HepG2 (cell line): ENCODE results near the gene SHISA9. TPM values are rescaled to one million over a fixed set of nuclear protein-coding genes. Genes with fewer than 3 reads are reported as not detected.

Experiments used
- EP300 ChIP-seq, 3 experiments: sonication (generic) in 1 of 3; formaldehyde crosslinking in 1 of 3; IDR thresholded peaks; 2 replicates each; pipeline versions ENCODE4 v1.5.1 to v1.6.1; 2011 to 2020; ENCODE audit warnings: low read depth in 2 of 3, low read length in 2 of 3, borderline replicate concordance in 1 of 3, improper control_type of control experiment in 1 of 3, mild to moderate bottlenecking in 1 of 3, missing genetic modification reagents in 1 of 3, moderate library complexity in 1 of 3
- MEF2D ChIP-seq: sonication (generic); formaldehyde crosslinking; IDR thresholded peaks from 2 replicates; pipeline ENCODE4 v1.5.1; 2020; ENCODE audit warnings: mild to moderate bottlenecking, missing genetic modification reagents
- PRPF4 ChIP-seq: fragments of 200-400 bp; formaldehyde crosslinking; IDR thresholded peaks from 2 replicates; pipeline ENCODE4 v1.6.1; 2016; ENCODE audit warnings: low read length, low read depth; ENCODE audit not compliant: poor library complexity, severe bottlenecking
- RARG ChIP-seq: sonication (generic); formaldehyde crosslinking; IDR thresholded peaks from 2 replicates; pipeline ENCODE4 v1.4.0; 2020; ENCODE audit warnings: low read depth, mild to moderate bottlenecking, missing genetic modification reagents
- REPIN1 ChIP-seq: sonication (generic); formaldehyde crosslinking; IDR thresholded peaks from 2 replicates; pipeline ENCODE4 v1.8.0; 2022; ENCODE audit warnings: missing genetic modification reagents, low read depth, mild to moderate bottlenecking, borderline replicate concordance
- ZNF331 ChIP-seq: sonication (generic); formaldehyde crosslinking; IDR thresholded peaks from 2 replicates; pipeline ENCODE4 v1.4.0; 2020; ENCODE audit warnings: missing genetic modification reagents
- ZNF367 ChIP-seq: sonication (generic); formaldehyde crosslinking; IDR thresholded peaks from 2 replicates; pipeline ENCODE4 v1.4.0; 2020; ENCODE audit warnings: missing genetic modification reagents, borderline replicate concordance
- polyA plus RNA-seq, 8 experiments: library from polyadenylated mRNA; depleted of rRNA in 3 of 8; stranded (reverse) in 7 of 8; unstranded in 1 of 8; fragments of >200 nt; fragmentation: Illumina TruSeq in 4 of 8; extraction: Trizol in 4 of 8; gene quantifications; 2 replicates each; pipeline versions ENCODE4 v1.2.1 to v1.2.3, GENCODE V29; 2011 to 2016; ENCODE audit warnings: low read depth in 4 of 8, missing spikeins in 1 of 8, mixed read lengths in 1 of 8; ENCODE audit not compliant: insufficient read depth in 1 of 8
- total RNA-seq, 5 experiments: library from RNA; depleted of rRNA; stranded (reverse); fragments of >200 nt; fragmentation: Illumina TruSeq; extraction: Trizol; gene quantifications; 2 replicates each; pipeline ENCODE4 v1.2.3, GENCODE V29; 2016; ENCODE audit warnings: low read depth in 1 of 5
- TF ChIP-seq, protein P1 (sequence below): sonication (generic); formaldehyde crosslinking; IDR thresholded peaks from 2 replicates; pipeline ENCODE4 v1.4.0; 2020; ENCODE audit warnings: missing genetic modification reagents
- TF ChIP-seq, protein P2 (sequence below), 2 experiments: sonication (generic) in 1 of 2; formaldehyde crosslinking in 1 of 2; IDR thresholded peaks; 2 replicates each; pipeline versions ENCODE4 v1.5.1 to v1.6.1; 2011 to 2020; ENCODE audit warnings: borderline replicate concordance in 1 of 2, low read depth in 1 of 2, low read length in 1 of 2, mild to moderate bottlenecking in 1 of 2, missing genetic modification reagents in 1 of 2, moderate library complexity in 1 of 2
- TF ChIP-seq, protein P3 (sequence below): sonication (generic); formaldehyde crosslinking; IDR thresholded peaks from 2 replicates; pipeline ENCODE4 v1.4.0; 2020; ENCODE audit warnings: missing genetic modification reagents, mild to moderate bottlenecking, borderline replicate concordance

The SHISA9 gene
- total and polyA plus RNA-seq, 2 of the 13 experiments (the other 11 are each of a cell fraction or from before 2014, with no cell fraction given) = 0.01 TPM; not detected in 1

DNA sequence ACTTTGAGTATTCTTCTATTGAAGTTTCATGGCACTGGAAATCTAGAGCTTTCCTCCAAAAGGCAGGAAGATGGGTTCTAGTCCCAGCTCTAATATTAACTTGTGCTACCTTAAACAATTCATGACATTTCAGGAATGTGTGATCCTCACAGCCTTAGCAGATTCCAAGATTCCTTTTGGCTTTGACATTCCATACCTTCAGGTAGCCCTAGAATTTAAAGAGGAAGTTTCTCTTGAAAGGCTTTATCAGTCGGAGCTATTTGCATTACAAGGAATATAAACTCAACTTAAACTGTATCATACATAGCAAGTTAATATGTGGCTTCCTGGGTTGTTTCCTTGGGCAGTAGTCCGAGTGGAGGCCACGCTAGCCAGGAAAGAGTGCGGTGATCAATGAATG lies 330.0 kb downstream of the SHISA9 start (continued):
- TF ChIP-seq, protein P1, sequence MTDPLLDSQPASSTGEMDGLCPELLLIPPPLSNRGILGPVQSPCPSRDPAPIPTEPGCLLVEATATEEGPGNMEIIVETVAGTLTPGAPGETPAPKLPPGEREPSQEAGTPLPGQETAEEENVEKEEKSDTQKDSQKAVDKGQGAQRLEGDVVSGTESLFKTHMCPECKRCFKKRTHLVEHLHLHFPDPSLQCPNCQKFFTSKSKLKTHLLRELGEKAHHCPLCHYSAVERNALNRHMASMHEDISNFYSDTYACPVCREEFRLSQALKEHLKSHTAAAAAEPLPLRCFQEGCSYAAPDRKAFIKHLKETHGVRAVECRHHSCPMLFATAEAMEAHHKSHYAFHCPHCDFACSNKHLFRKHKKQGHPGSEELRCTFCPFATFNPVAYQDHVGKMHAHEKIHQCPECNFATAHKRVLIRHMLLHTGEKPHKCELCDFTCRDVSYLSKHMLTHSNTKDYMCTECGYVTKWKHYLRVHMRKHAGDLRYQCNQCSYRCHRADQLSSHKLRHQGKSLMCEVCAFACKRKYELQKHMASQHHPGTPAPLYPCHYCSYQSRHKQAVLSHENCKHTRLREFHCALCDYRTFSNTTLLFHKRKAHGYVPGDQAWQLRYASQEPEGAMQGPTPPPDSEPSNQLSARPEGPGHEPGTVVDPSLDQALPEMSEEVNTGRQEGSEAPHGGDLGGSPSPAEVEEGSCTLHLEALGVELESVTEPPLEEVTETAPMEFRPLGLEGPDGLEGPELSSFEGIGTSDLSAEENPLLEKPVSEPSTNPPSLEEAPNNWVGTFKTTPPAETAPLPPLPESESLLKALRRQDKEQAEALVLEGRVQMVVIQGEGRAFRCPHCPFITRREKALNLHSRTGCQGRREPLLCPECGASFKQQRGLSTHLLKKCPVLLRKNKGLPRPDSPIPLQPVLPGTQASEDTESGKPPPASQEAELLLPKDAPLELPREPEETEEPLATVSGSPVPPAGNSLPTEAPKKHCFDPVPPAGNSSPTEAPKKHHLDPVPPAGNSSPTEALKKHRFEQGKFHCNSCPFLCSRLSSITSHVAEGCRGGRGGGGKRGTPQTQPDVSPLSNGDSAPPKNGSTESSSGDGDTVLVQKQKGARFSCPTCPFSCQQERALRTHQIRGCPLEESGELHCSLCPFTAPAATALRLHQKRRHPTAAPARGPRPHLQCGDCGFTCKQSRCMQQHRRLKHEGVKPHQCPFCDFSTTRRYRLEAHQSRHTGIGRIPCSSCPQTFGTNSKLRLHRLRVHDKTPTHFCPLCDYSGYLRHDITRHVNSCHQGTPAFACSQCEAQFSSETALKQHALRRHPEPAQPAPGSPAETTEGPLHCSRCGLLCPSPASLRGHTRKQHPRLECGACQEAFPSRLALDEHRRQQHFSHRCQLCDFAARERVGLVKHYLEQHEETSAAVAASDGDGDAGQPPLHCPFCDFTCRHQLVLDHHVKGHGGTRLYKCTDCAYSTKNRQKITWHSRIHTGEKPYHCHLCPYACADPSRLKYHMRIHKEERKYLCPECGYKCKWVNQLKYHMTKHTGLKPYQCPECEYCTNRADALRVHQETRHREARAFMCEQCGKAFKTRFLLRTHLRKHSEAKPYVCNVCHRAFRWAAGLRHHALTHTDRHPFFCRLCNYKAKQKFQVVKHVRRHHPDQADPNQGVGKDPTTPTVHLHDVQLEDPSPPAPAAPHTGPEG (CRISPR knock-in tag) = no peak
- TF ChIP-seq PRPF4 = no peak
- no peak for TF ChIP-seq ZNF367
- TF ChIP-seq MEF2D (CRISPR knock-in tag) = no peak
- TF ChIP-seq ZNF331 (CRISPR knock-in tag) = no peak
- TF ChIP-seq, protein P2, sequence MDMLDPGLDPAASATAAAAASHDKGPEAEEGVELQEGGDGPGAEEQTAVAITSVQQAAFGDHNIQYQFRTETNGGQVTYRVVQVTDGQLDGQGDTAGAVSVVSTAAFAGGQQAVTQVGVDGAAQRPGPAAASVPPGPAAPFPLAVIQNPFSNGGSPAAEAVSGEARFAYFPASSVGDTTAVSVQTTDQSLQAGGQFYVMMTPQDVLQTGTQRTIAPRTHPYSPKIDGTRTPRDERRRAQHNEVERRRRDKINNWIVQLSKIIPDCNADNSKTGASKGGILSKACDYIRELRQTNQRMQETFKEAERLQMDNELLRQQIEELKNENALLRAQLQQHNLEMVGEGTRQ (IDR thresholded peaks at IDR 0.05; ENCODE audit: low read depth, low read length) = no peak
- TF ChIP-seq, protein P2 (CRISPR knock-in tag; IDR thresholded peaks at IDR 0.05; ENCODE audit: borderline replicate concordance) = no peak
- TF ChIP-seq REPIN1 (CRISPR knock-in tag) = no peak
- TF ChIP-seq RARG (CRISPR knock-in tag) = no peak
- no peak for TF ChIP-seq EP300 (IDR thresholded peaks at IDR 0.05; ENCODE audit: low read depth in 2 of 2, low read length in 2 of 2)
- TF ChIP-seq EP300 (CRISPR knock-in tag; IDR thresholded peaks at IDR 0.05; ENCODE audit: borderline replicate concordance) = no peak
- TF ChIP-seq, protein P3, sequence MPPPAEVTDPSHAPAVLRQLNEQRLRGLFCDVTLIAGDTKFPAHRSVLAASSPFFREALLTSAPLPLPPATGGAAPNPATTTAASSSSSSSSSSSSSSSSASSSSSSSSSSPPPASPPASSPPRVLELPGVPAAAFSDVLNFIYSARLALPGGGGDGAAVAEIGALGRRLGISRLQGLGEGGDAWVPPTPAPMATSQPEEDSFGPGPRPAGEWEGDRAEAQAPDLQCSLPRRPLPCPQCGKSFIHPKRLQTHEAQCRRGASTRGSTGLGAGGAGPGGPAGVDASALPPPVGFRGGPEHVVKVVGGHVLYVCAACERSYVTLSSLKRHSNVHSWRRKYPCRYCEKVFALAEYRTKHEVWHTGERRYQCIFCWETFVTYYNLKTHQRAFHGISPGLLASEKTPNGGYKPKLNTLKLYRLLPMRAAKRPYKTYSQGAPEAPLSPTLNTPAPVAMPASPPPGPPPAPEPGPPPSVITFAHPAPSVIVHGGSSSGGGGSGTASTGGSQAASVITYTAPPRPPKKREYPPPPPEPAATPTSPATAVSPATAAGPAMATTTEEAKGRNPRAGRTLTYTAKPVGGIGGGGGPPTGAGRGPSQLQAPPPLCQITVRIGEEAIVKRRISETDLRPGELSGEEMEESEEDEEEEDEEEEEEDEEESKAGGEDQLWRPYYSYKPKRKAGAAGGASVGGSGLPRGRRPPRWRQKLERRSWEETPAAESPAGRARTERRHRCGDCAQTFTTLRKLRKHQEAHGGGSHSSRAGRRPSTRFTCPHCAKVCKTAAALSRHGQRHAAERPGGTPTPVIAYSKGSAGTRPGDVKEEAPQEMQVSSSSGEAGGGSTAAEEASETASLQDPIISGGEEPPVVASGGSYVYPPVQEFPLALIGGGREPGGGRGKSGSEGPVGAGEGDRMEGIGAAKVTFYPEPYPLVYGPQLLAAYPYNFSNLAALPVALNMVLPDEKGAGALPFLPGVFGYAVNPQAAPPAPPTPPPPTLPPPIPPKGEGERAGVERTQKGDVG (CRISPR knock-in tag) = no peak
